Ascending aorta (tissue), 2 donors: ENCODE data around the gene APBA3. TPM values are rescaled to one million over a fixed set of nuclear protein-coding genes. Genes with fewer than 3 reads are reported as not detected.

Experiments used
- DNase-seq, 2 donors: peaks; one replicate each; pipeline ENCODE4 v3.0.0-alpha.2; 2019; ENCODE audit warnings: low spot score in 2 of 2
- H3K27ac ChIP-seq, 2 donors: fragments of 200-600 bp; sonication (generic); one replicate each; pipeline ENCODE4 v1.5.1; 2016 to 2017; ENCODE audit warnings: mild to moderate bottlenecking in 1 of 2
- H3K27me3 ChIP-seq: fragments of 200-600 bp; sonication (generic); one replicate; pipeline ENCODE4 v1.5.1; 2017
- H3K36me3 ChIP-seq, 2 donors: fragments of 200-600 bp; sonication (generic); one replicate each; pipeline ENCODE4 v1.5.1; 2016
- H3K4me1 ChIP-seq, 2 donors: fragments of 200-600 bp; sonication (generic); one replicate each; pipeline ENCODE4 v1.5.1; 2016 to 2017; ENCODE audit warnings: mild to moderate bottlenecking in 1 of 2
- H3K4me3 ChIP-seq, 2 donors: fragments of 200-600 bp; sonication (generic); one replicate each; pipeline ENCODE4 v1.5.1; 2016 to 2017; ENCODE audit warnings: mild to moderate bottlenecking in 1 of 2
- H3K9me3 ChIP-seq, 2 donors: fragments of 200-600 bp; sonication (generic); one replicate each; pipeline ENCODE4 v1.5.1; 2016
- CTCF ChIP-seq, 3 experiments: fragments of 200-600 bp in 2 of 3; fragments of 450-650 bp in 1 of 3; sonication (generic) in 2 of 3; IDR thresholded peaks; one replicate each; pipeline ENCODE4 v1.5.1; 2016 to 2019; ENCODE audit warnings: antibody characterized with exemption in 3 of 3, mild to moderate bottlenecking in 1 of 3, moderate library complexity in 1 of 3
- intact Hi-C: fragments of 100-400 bp; cut with DNase I; formaldehyde crosslinking; loops from one replicate; pipeline ENCODE4 v1.15.1; 2023
- total RNA-seq: library from RNA; depleted of rRNA; stranded (reverse); fragments of >200 nt; gene quantifications from one replicate; pipeline ENCODE4 v1.1.0, GENCODE V29; 2016

The APBA3 gene
- total RNA-seq, 1 donor from 2014 or later: 58.9 TPM

GRCh38 chr19:3737487-3738205 is 23.8 kb downstream of the APBA3 start:
- DNase-seq: no peak
- Histone ChIP-seq H3K27ac (no peak overlapping the region), H3K36me3 (no peaks in the 10 kb centered on the region), H3K9me3 (no peaks in the 10 kb centered on the region), H3K27me3 (no peaks in the 10 kb centered on the region), H3K4me3 (no peak overlapping the region), H3K4me1 (no peaks in the 10 kb centered on the region)
- intact Hi-C loops: no loop called here
- no peak for TF ChIP-seq CTCF (IDR thresholded peaks at IDR 0.05)

- intact Hi-C loops: no loop called here
- Histone ChIP-seq H3K27ac (no peak overlapping the region), H3K27me3 (no peaks in the 10 kb centered on the region), H3K4me3 (no peak overlapping the region), H3K4me1 (no peaks in the 10 kb centered on the region), H3K9me3 (no peaks in the 10 kb centered on the region), H3K36me3 (no peaks in the 10 kb centered on the region)
- no peak for DNase-seq
- no peak for TF ChIP-seq CTCF (IDR thresholded peaks at IDR 0.05)
Observed at GRCh38 chr19:3736106-3736724, 25.3 kb downstream of the APBA3 start.

- H3K27me3 ChIP-seq: no peaks in the 10 kb centered on the region
- H3K9me3 ChIP-seq: no peaks in the 10 kb centered on the region
- no peak for DNase-seq
- no peak for TF ChIP-seq CTCF (IDR thresholded peaks at IDR 0.05)
- no peaks in the 10 kb centered on the region for H3K36me3 ChIP-seq
- H3K27ac ChIP-seq: no peak overlapping the region
- no peak overlapping the region for H3K4me3 ChIP-seq
- H3K4me1 ChIP-seq: no peaks in the 10 kb centered on the region
- intact Hi-C loops: no loop called here
Observed at GRCh38 chr19:3734310-3734600, 27.2 kb downstream of the APBA3 start.

GRCh38 chr19:3733549-3734309 is 27.8 kb downstream of the APBA3 start:
- Histone ChIP-seq H3K27ac (no peak overlapping the region), H3K4me1 (no peaks in the 10 kb centered on the region), H3K9me3 (no peaks in the 10 kb centered on the region), H3K36me3 (no peaks in the 10 kb centered on the region), H3K4me3 (no peak overlapping the region), H3K27me3 (no peaks in the 10 kb centered on the region)
- no peak for DNase-seq
- TF ChIP-seq CTCF (IDR thresholded peaks at IDR 0.05): no peak
- intact Hi-C loops: no loop called here

GRCh38 chr19:3732108-3732507 is 29.4 kb downstream of the APBA3 start:
- H3K4me3 ChIP-seq: no peak overlapping the region
- intact Hi-C loops: no loop called here
- no peaks in the 10 kb centered on the region for H3K27me3 ChIP-seq
- no peak for DNase-seq
- TF ChIP-seq CTCF (IDR thresholded peaks at IDR 0.05): no peak
- no peak overlapping the region for H3K27ac ChIP-seq
- H3K36me3 ChIP-seq: no peaks in the 10 kb centered on the region
- H3K9me3 ChIP-seq: no peaks in the 10 kb centered on the region
- no peaks in the 10 kb centered on the region for H3K4me1 ChIP-seq
